Aorta (tissue), 5 donors: ENCODE results near the gene RAC2. TPM values are rescaled to one million over a fixed set of nuclear protein-coding genes. Genes with fewer than 3 reads are reported as not detected.

Experiments
- ATAC-seq: fragments of 200-7000 bp; cut with Tn5 transposase; one replicate; pipeline ENCODE4 v1.9.1; 2022; ENCODE audit warnings: moderate library complexity; ENCODE audit not compliant: low FRiP score
- DNase-seq, 2 donors: peaks; one replicate each; pipeline ENCODE4 v3.0.0-alpha.2; 2020
- H3K27ac ChIP-seq, 2 donors: one replicate each; pipeline ENCODE4 v1.5.1; 2013; ENCODE audit warnings: low read length in 2 of 2, mild to moderate bottlenecking in 2 of 2, moderate library complexity in 2 of 2, control low read depth in 1 of 2, inconsistent platforms in 1 of 2, low read depth in 1 of 2
- H3K27me3 ChIP-seq, 2 donors: one replicate each; pipeline ENCODE4 v1.6.1; 2013; ENCODE audit warnings: control low read depth in 1 of 2, low read length in 1 of 2, mild to moderate bottlenecking in 1 of 2, moderate library complexity in 1 of 2; ENCODE audit not compliant: insufficient read depth in 2 of 2, control insufficient read depth in 1 of 2
- H3K36me3 ChIP-seq, 2 donors: one replicate each; pipeline ENCODE4 v1.6.1; 2013; ENCODE audit warnings: control low read depth in 1 of 2, low read length in 1 of 2, mild to moderate bottlenecking in 1 of 2; ENCODE audit not compliant: insufficient read depth in 2 of 2, control insufficient read depth in 1 of 2
- H3K4me1 ChIP-seq, 2 donors: one replicate each; pipeline ENCODE4 v1.6.1; 2013; ENCODE audit warnings: low read length in 2 of 2, control low read depth in 1 of 2, mild to moderate bottlenecking in 1 of 2, moderate library complexity in 1 of 2; ENCODE audit not compliant: insufficient read depth in 2 of 2, control insufficient read depth in 1 of 2
- H3K4me3 ChIP-seq, 2 donors: one replicate each; pipeline ENCODE4 v1.5.1; 2013; ENCODE audit warnings: low read length in 2 of 2, control low read depth in 1 of 2, mild to moderate bottlenecking in 1 of 2
- H3K9me3 ChIP-seq: one replicate; pipeline ENCODE4 v1.6.1; 2013; ENCODE audit warnings: mild to moderate bottlenecking, low read length; ENCODE audit not compliant: control insufficient read depth
- WGBS, 2 donors: extraction: QIAGEN DNeasy Blood & Tissue Kit; methylation state at CpG; one replicate each; pipeline ENCODE4 v1.1.7; 2013; 5-methylcytosine and 5-hydroxymethylcytosine counted together
- intact Hi-C, 2 donors: fragments of 100-400 bp; cut with DNase I; formaldehyde crosslinking; loops; one replicate each; pipeline versions ENCODE4 v1.14.2 to v1.15.0; 2022
- polyA plus RNA-seq, 2 donors: library from polyadenylated mRNA; stranded (reverse); fragments of 200-250 nt; gene quantifications; one replicate each; pipeline ENCODE4 v1.2.3, GENCODE V29; 2013
- total RNA-seq, 2 donors: library from RNA; stranded (reverse); fragmentation: NEBNext Ultra II Directional; extraction: Animal tissue kit (Norgen Biotek cat#: 25700); gene quantifications; one replicate each; pipeline ENCODE4 v1.2.1, GENCODE V29; 2021
- donor health status: healthy with polysubstance abuse.
- donor health status: Bipolar disorder and iron deficiency.
- donor health status: DM: no; HTN: no; CAD: no.
- donor health status: DM: no; HTN: no; CAD: no.
- donor health status: DM: yes; HTN: yes; CAD: no.

RAC2 gene
- total and polyA plus RNA-seq, 4 donors = 3.6 to 19.8 (median 15.7) TPM

DNA sequence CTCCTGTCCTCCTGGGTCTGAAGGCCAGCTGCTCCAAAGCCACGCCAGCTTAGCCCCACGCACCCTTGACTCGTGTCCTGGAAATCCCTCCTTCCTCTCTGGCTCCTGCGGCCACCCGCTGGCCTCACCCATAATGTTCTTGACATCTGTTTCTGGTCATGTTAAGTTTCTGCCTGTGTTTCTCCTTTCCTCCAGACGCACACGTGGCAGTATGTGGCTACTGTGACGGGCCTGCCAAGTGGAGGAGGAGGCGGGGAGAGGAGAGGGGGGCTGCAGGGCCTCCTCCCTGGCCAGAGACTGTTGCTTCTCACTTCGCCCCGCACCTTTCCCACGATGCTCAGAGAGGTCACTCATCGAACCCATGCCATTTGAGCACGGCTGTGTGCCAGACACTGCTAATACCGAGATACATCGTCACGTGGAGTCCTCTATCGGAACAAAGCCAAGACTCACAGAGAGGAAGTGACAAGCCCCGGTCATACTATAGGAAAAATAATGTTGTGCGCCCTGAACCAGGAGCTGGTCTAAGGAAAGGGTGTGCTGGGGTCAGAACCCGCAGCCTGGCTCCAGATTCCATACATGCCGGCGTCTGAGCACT lies 67.5 kb downstream of the RAC2 start:
- 5 to 9% methylated on average over 23 of the region's 23 CpGs for whole genome bisulfite sequencing, 2 donors
- DNase-seq (peak; percentile 82 to 88), ATAC-seq (peak; percentile 76)
- Histone ChIP-seq H3K4me3 (no peak overlapping the region), H3K36me3 (no peaks in the 10 kb centered on the region), H3K27ac (no peak overlapping the region), H3K4me1 (no peaks in the 10 kb centered on the region), H3K9me3 (no peaks in the 10 kb centered on the region), H3K27me3 (no peaks in the 10 kb centered on the region)
- intact Hi-C loops = no loop called here

DNA sequence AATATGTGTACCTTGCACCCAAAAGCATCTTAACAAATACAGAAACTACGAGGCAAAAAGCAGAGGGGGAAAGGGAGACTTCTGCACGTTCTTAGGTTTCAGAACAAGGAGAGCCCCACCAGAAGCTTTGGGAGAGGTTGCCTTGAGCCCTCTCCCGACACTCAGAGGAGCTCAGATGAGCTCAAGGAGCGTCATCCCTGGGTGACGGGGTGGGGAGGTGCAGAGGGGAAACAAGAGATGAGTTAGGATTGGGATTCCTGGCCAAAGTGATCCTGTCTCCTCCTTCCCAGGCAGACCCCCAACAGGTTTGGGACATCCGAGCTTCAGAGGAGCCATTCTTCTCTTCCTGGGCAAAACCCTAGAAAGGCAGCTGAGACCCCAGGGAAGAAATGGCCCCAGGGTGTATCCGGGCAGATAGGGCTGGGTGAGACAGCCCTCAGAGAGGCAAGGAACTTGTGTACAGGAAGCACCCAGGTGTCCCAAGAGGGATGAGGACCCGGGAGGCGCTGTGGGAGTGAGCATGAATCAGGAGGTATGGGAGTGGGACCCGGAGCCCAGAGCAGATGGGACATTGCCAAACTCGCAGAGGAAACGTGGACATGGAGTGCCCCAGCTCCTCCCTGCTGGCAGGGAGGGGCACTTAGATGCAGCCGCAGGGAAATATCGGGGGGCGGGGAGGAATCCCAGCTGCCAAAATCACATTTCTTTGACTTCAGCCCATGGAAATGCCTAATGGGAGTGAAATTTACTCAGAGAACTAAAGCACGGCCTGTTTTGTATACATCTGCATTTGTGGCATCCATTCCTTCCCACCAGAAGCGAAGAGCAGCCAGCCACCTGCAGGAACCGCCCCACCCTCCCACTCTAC lies 68.4 kb downstream of the RAC2 start:
- DNase-seq (peak; percentile 25 to 69), ATAC-seq (no peak)
- no peak overlapping the region for H3K4me3 ChIP-seq
- H3K36me3 ChIP-seq = no peaks in the 10 kb centered on the region
- no peaks in the 10 kb centered on the region for H3K4me1 ChIP-seq
- H3K27ac ChIP-seq = no peak overlapping the region
- intact Hi-C loops = no loop called here
- no peaks in the 10 kb centered on the region for H3K9me3 ChIP-seq
- H3K27me3 ChIP-seq = no peaks in the 10 kb centered on the region
- 56 to 59% methylated on average over 18 of the region's 18 CpGs for WGBS, 2 donors

Other genes starting within 250 kb of the RAC2 start
- 1 to 10 TPM; 9.7 to 10.0 TPM for gene TST, start 224.8 kb downstream of the RAC2 start, total RNA-seq
- gene TST, start 224.8 kb downstream of the RAC2 start, polyA plus RNA-seq = 10 to 100 TPM; 26.8 to 61.7 TPM
- gene MPST, start 224.5 kb downstream of the RAC2 start, total RNA-seq = 10 to 100 TPM; 30.8 to 38.6 TPM
- 100 to 1,000 TPM in 1 of 2 donors, 10 to 100 TPM in 1; 55.1 to 102 TPM for gene MPST, start 224.5 kb downstream of the RAC2 start, polyA plus RNA-seq
- gene KCTD17, start 192.5 kb downstream of the RAC2 start, total RNA-seq = 10 to 100 TPM; 21.0 to 27.5 TPM
- 10 to 100 TPM; 15.2 to 20.5 TPM for gene KCTD17, start 192.5 kb downstream of the RAC2 start, polyA plus RNA-seq
- gene TMPRSS6, start 134.6 kb downstream of the RAC2 start, total RNA-seq = not detected
- not detected for gene TMPRSS6, start 134.6 kb downstream of the RAC2 start, polyA plus RNA-seq
- gene IL2RB, start 94.4 kb downstream of the RAC2 start, total RNA-seq = 1 to 10 TPM; 2.0 to 4.5 TPM
- gene IL2RB, start 94.4 kb downstream of the RAC2 start, polyA plus RNA-seq = 1 to 10 TPM in 1 of 2 donors, under 1 TPM in 1; 0.23 to 1.3 TPM
- 1 to 10 TPM; 2.4 to 7.0 TPM for gene C1QTNF6, start 56.0 kb downstream of the RAC2 start, total RNA-seq
- 10 to 100 TPM in 1 of 2 donors, 1 to 10 TPM in 1; 3.1 to 11.9 TPM for gene C1QTNF6, start 56.0 kb downstream of the RAC2 start, polyA plus RNA-seq
- gene SSTR3, start 31.8 kb downstream of the RAC2 start, total RNA-seq = not detected
- not detected for gene SSTR3, start 31.8 kb downstream of the RAC2 start, polyA plus RNA-seq
- 10 to 100 TPM; 28.2 to 68.7 TPM for gene CYTH4, start 38.2 kb upstream of the RAC2 start, total RNA-seq
- gene CYTH4, start 38.2 kb upstream of the RAC2 start, polyA plus RNA-seq = 10 to 100 TPM in 1 of 2 donors, 1 to 10 TPM in 1; 4.5 to 15.9 TPM
- under 1 TPM; 0.06 to 0.24 TPM for gene ELFN2, start 183.2 kb upstream of the RAC2 start, total RNA-seq
- not detected for gene ELFN2, start 183.2 kb upstream of the RAC2 start, polyA plus RNA-seq
- gene MFNG, start 242.1 kb upstream of the RAC2 start, total RNA-seq = 10 to 100 TPM; 22.8 to 35.4 TPM
- 10 to 100 TPM in 1 of 2 donors, 1 to 10 TPM in 1; 6.7 to 12.0 TPM for gene MFNG, start 242.1 kb upstream of the RAC2 start, polyA plus RNA-seq